GM18951 (cell line): Measurements from ENCODE around the gene PGPEP1.

ENCODE experiments used
- POLR2A ChIP-seq: IDR thresholded peaks from 4 replicates; pipeline ENCODE4 v1.6.1; 2011; ENCODE audit warnings: mild to moderate bottlenecking; ENCODE audit not compliant: insufficient read length, insufficient read depth; ENCODE audit errors: extremely low read depth
- in situ Hi-C: fragments of 300-500 bp; cut with MboI; formaldehyde crosslinking; loops from one replicate; pipeline ENCODE4 v1.12.0; 2022; ENCODE audit warnings: low sequenced_read_pairs, mixed read lengths, inconsistent platforms; ENCODE audit not compliant: unreplicated experiment

PGPEP1 gene

GRCh38 chr19:18406749-18407148 lies 66.4 kb downstream of the PGPEP1 start:
- no peak for TF ChIP-seq POLR2A
- in situ Hi-C loops = no loop called here

- no peak for TF ChIP-seq POLR2A
- in situ Hi-C loops = no loop called here
Measured at GRCh38 chr19:18408053-18408476, 67.7 kb downstream of the PGPEP1 start.

GRCh38 chr19:18412610-18413239 lies 72.3 kb downstream of the PGPEP1 start:
- TF ChIP-seq POLR2A = no peak
- in situ Hi-C loops = loop anchor here (5.0 kb wide), 1 partner anchor 65 kb away; no protein-coding TSS in a partner anchor

GRCh38 chr19:18414504-18415177 lies 74.2 kb downstream of the PGPEP1 start:
- in situ Hi-C loops = loop anchor here (5.0 kb wide), 1 partner anchor 67 kb away; no protein-coding TSS in a partner anchor

GRCh38 chr19:18415178-18415867 lies 74.9 kb downstream of the PGPEP1 start:
- TF ChIP-seq POLR2A = no peak
- in situ Hi-C loops = no loop called here

More at GRCh38 chr19:18414504-18415177, 74.2 kb downstream of the PGPEP1 start:
- no peak for TF ChIP-seq POLR2A

- TF ChIP-seq POLR2A = no peak
- in situ Hi-C loops = no loop called here
Measured at GRCh38 chr19:18416778-18417249, 76.4 kb downstream of the PGPEP1 start.

GRCh38 chr19:18417250-18418028 lies 77.0 kb downstream of the PGPEP1 start:
- in situ Hi-C loops = no loop called here

GRCh38 chr19:18418029-18418482 lies 77.7 kb downstream of the PGPEP1 start:
- no peak for TF ChIP-seq POLR2A
- in situ Hi-C loops = no loop called here

More at GRCh38 chr19:18417250-18418028, 77.0 kb downstream of the PGPEP1 start:
- TF ChIP-seq POLR2A = peak; percentile 61

- no peak for TF ChIP-seq POLR2A
- in situ Hi-C loops = no loop called here
Measured at GRCh38 chr19:18418483-18419194, 78.2 kb downstream of the PGPEP1 start.

- in situ Hi-C loops = no loop called here
Measured at GRCh38 chr19:18419195-18419698, 78.8 kb downstream of the PGPEP1 start, which contains the start of gene SSBP4. SSBP4 (plus strand) TSS chr19:18419398; CDS start chr19:18419649, 251 bp downstream.

More at GRCh38 chr19:18419195-18419698, 78.8 kb downstream of the PGPEP1 start, which contains the start of gene SSBP4:
- TF ChIP-seq POLR2A = peak; percentile 40
